Erythroblast (primary cell): Measurements from ENCODE around the gene PDSS1.

Experiments used
- GATA1 ChIP-seq: IDR thresholded peaks from 2 replicates; pipeline ENCODE4 v1.6.1; 2011; ENCODE audit warnings: low read depth, mild to moderate bottlenecking, control low read depth, low read length, moderate library complexity
- POLR2A ChIP-seq: IDR thresholded peaks from 2 replicates; pipeline ENCODE4 v1.6.1; 2011; ENCODE audit warnings: mild to moderate bottlenecking, low read length

GRCh38 chr10:26711324-26711723, 13.8 kb downstream of the PDSS1 start:
- no peak for TF ChIP-seq POLR2A
- TF ChIP-seq GATA1 = no peak
